ENCODE data around the gene COPA. TPM values are rescaled to one million over a fixed set of nuclear protein-coding genes. Genes with fewer than 3 reads are reported as not detected.

The COPA gene
- total RNA-seq, 1 donor from 2014 or later: 164 TPM

Other genes with a start within 250 kb of the COPA start
- gene IGSF8, start 244.6 kb downstream of the COPA start, total RNA-seq: 22.4 TPM
- 41.2 TPM for gene ATP1A2, start 227.5 kb downstream of the COPA start, total RNA-seq
- 16.5 TPM for gene ATP1A4, start 191.6 kb downstream of the COPA start, total RNA-seq
- gene CASQ1, start 152.7 kb downstream of the COPA start, total RNA-seq: 10.5 TPM
- 133 TPM for gene PEA15, start 137.9 kb downstream of the COPA start, total RNA-seq
- gene DCAF8, start 80.7 kb downstream of the COPA start, total RNA-seq: 137 TPM
- 102 TPM for gene PEX19, start 58.1 kb downstream of the COPA start, total RNA-seq
- 95.6 TPM for gene NCSTN, start 133 bp upstream of the COPA start, total RNA-seq
- not detected for gene NHLH1, start 23.8 kb upstream of the COPA start, total RNA-seq
- 12.7 TPM for gene VANGL2, start 57.3 kb upstream of the COPA start, total RNA-seq
- gene SLAMF6, start 180.0 kb upstream of the COPA start, total RNA-seq: 3.0 TPM
- gene CD84, start 236.2 kb upstream of the COPA start, total RNA-seq: 7.7 TPM